ENCODE measurements around the gene VPS13A.
"Not testable (repeated sequence)": the region's sequence is repeated elsewhere in the genome, so short reads cannot be mapped to it uniquely, and the experiment has no call there.

The VPS13A gene

DNA sequence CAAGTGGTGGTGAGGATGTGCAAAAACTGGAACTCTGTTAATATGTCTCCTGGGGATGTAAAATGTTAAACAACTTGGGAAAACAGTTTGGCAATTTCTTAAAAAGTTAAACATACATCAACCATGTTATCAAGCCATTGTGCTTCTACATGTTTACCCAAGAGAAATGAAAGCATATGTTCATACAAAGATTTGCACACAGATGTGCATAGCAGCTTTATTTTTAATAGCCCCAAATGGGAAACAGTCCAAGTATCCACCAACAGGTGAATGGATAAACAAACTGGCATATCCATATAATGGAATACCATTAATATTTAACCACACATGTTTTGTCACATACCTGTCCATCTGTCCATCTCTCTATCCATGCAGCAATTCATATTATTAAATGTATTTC, 6.2 kb downstream of the VPS13A start:
- DNase-seq (ENCODE audit: low read depth): no peak

GRCh38 chr9:77188242-77188641, 10.9 kb downstream of the VPS13A start:
- no peak for DNase-seq (ENCODE audit: low read depth)

- DNase-seq (ENCODE audit: low read depth): no peak
Measured at GRCh38 chr9:77194423-77194822, 17.1 kb downstream of the VPS13A start.

- DNase-seq (ENCODE audit: low read depth): no peak
Measured at GRCh38 chr9:77210116-77210515, 32.8 kb downstream of the VPS13A start.

DNA sequence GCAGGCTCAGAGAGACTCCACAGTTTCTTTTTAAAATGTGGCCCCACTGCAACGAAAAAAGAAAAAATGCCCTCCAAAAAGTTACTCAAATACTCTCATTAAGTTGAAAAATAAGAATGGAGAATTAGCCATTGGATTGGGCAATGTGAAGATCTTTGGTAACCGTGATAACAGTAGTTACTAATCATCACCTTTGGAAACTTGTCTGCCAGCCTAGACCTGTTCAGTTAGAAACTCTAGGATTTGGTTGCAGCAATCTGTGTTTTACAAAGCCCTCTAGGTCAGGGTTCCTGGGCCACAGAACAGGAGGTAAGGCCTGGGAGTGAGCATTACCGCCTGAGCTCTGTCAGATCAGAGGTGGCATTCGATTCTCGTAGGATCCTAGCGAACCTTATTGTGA, 34.2 kb downstream of the VPS13A start:
- no peak for DNase-seq (ENCODE audit: low read depth)

- no peak for DNase-seq (ENCODE audit: low read depth)
Measured at GRCh38 chr9:77212801-77213200, 35.5 kb downstream of the VPS13A start.

DNA sequence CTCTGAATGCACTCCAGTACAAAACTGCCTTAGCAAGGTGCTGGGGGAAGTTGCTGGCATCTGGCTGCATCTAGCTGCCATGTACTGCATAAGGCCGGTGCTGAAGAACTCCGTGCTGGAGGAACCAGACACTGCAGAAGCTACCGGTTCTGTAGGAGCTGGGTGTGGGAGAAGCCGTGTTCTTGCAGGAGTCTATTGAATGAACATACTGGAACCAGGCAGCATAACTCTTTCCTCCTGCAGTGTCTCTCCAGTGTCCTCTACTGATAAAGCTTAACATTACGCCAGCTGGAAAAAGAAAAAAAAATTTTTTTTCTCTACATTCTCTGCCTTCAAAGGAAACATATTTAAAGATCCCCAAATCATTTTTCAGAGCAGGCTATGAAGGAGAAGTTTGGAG, 38.5 kb downstream of the VPS13A start:
- no peak for DNase-seq (ENCODE audit: low read depth)

GRCh38 chr9:77218612-77219011, 41.3 kb downstream of the VPS13A start:
- peak; percentile 51 for DNase-seq (ENCODE audit: low read depth)

DNA sequence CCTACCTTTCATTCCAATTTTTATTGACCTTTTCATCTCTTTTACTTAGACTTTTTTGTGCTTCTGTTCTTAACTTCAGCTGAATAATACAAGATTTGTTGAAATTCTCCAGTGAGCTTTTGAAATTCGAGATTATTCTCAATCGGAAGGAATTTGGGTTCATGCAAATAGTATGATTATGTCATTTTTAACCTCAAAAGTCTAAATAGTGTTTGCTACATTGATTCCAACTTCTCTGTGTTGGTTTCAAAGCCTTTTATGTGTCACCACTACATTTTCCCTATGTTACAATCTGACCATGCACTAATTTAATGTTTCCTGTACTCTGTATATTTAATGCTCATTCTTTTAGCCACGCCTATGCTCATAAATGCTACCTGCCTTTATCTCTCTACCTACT, 44.1 kb downstream of the VPS13A start:
- no peak for DNase-seq (ENCODE audit: low read depth)

DNA sequence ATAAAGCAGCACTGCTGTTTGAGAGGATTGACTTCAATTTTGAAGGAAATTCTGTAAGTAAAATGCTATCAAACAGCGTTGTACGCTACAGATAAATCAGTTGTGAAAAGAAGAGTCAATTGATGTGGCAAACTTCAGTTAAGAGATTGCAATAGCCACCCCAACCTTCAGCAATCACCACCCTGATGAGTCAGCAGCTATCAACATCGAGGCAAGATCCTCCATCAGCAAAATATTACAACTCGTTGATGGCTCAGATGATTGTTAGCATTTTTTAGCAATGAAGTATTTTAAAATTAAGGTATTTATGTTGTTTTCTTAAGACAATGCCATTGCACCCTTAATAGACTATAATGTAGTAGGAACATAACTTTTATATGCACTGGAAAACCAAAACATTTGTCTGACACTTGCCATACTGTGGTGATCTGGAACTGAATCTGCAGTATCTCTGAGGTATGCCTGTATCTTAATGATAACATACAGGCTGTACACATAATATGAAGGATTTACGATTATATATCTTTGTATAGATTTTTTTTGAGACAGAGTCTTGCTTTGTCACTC, 47.5 kb downstream of the VPS13A start:
- DNase-seq (ENCODE audit: low read depth): peak; percentile 56

GRCh38 chr9:77236693-77237092, 59.4 kb downstream of the VPS13A start:
- no peak for DNase-seq (ENCODE audit: low read depth)

DNA sequence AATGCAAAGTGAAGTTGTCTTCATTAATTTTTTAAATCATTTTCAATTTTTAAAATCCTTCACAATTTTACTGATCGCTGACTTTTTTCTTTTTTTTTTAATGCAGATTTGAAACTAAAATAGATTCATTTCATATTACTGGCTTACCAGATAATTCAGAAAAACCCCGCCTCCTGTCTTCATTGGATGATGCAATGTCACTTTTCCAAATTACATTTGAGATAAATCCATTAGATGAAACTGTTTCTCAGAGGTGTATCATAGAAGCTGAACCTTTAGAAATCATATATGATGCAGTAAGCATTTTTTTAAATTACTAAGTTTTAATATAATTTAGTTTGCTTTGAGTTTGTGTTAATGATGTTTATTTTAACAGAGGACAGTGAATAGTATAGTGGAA, 60.6 kb downstream of the VPS13A start:
- no peak for DNase-seq (ENCODE audit: low read depth)

DNA sequence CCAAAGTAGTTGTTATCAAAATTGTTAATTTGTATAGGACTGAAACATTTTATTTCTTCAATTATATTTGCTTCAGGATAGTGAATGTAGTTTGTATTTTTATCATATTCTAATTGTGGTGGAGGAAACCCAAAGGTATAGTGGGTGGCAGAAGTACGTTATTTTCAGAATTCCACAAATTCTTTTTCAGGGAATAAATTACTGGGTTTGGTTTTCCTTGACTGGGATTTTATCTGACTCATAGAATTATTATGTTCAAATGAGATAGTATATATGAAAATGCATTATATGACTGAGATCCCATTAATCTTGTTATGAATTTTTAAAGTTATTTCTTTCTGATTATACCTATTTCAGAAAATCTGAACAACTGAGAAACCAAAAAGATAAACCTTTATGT, 73.7 kb downstream of the VPS13A start:
- DNase-seq (ENCODE audit: low read depth): no peak

DNA sequence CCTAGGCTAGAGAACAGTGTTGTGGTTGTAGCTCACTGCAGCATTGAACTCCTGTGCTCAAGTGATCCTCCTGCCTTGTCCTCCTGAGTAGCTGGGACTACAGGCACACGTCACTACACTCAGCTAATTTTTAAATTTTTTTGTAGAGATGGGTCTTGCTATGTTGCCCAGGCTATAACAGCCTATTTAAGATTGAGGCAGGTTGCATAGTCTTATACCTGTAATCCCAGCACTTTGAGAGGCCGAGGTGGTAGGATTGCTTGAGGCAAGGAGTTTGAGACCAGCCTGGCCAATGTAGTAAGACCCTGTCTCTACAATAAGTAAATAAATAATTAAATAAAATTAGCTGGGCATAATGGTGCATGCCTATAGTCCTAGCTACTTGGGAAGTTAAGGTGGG, 79.9 kb downstream of the VPS13A start:
- no peak for DNase-seq (ENCODE audit: low read depth)

- DNase-seq (ENCODE audit: low read depth): no peak
Measured at GRCh38 chr9:77261605-77262004, 84.3 kb downstream of the VPS13A start.

- DNase-seq (ENCODE audit: low read depth): not testable (repeated sequence)
Measured at GRCh38 chr9:77267762-77268161, 90.4 kb downstream of the VPS13A start.

- no peak for DNase-seq (ENCODE audit: low read depth)
Measured at GRCh38 chr9:77271023-77271690, 93.8 kb downstream of the VPS13A start.

DNA sequence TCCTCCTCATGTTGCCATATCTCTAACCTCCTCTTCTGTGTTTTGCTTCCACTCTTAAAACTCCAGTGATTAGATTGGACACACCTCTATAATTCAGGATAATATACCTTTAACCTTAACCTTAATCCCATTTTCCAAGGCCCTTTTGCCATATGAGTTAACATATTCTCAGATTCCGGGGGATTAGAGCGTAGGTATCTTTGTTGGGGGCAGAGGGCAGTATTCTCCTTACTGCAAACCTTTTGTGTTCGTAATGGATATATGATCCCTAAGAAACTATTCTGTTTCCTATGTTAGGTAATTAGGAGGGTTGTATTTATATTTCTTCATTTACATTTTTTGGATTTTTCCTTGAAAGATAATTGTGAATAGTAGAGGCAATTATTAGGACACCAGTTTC, 99.5 kb downstream of the VPS13A start:
- no peak for DNase-seq (ENCODE audit: low read depth)

- no peak for DNase-seq (ENCODE audit: low read depth)
Measured at GRCh38 chr9:77277719-77278118, 100.4 kb downstream of the VPS13A start.

GRCh38 chr9:77283991-77284390, 106.7 kb downstream of the VPS13A start:
- no peak for DNase-seq (ENCODE audit: low read depth)

DNA sequence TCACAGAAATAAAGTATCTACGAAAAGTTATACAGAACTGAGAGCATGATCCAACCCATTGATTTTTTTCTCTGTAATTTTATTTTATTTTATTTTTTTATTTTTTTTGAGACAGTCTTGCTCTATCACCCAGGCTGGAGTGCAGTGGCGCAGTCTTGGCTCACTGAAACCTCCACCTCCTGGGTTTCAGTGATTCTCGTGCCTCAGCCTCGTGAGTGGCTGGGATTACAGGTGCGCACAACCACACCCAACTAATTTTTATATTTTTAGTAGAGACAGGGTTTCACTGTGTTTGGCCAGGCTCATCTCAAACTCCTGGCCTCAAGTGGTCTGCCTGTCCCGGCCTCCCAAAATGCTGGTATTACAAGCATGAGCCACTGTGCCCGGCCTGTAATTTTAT, 107.3 kb downstream of the VPS13A start:
- DNase-seq (ENCODE audit: low read depth): no peak

DNA sequence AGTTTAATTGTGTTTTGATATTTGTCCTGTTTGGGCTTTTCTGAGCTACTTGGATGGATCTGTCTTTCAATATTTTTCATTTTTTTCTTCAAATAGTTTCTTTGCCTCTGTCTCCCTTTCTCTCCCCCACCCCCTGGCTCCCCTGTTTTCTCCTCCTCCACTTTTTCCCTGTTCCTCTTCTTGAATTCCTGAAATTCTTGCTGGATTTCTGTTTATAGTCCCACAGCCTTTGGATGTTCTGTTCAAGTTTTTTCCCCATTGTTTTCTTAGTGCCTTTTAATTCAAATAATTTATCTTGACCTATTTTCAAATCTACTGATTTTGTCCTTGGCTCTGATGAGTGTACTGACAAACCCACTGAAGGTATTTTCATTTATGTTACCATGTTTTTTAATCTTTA, 113.0 kb downstream of the VPS13A start:
- no peak for DNase-seq (ENCODE audit: low read depth)

DNA sequence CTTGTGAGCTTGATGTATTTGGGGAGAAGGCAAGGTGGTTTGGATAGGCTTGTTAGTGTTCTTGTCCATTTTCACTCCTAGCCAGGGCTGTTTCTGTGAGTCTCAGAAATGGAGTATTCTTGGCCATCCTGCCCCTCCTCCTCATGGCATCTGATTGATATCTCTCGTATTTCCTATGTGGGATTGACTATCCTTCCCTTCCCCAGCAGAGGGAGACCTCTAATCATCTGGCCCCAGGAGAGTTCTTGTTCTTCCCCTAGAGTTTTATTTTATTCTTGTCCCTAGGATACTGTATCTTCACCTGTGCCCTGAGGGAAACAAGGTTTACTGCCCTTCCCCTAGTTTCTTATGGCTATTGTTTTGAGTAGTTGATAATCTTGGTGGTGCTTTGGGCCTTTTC, 114.4 kb downstream of the VPS13A start:
- no peak for DNase-seq (ENCODE audit: low read depth)

GRCh38 chr9:77293949-77294348, 116.6 kb downstream of the VPS13A start:
- DNase-seq (ENCODE audit: low read depth): no peak
